Myocyte (in vitro differentiated cells): ENCODE data around the gene SMOC1. TPM values are rescaled to one million over a fixed set of nuclear protein-coding genes. Genes with fewer than 3 reads are reported as not detected.

Experiments
- DNase-seq: peaks from one replicate; pipeline ENCODE4 v3.0.0-alpha.2; 2012; ENCODE audit warnings: low read depth
- total RNA-seq: library from RNA; depleted of rRNA; stranded (reverse); fragments of >200 nt; gene quantifications from 2 replicates; pipeline ENCODE4 v1.2.3, GENCODE V29; 2014

Gene SMOC1
- total RNA-seq, 1 donor from 2014 or later, result 1.4 TPM

- DNase-seq, result no peak
Observed at GRCh38 chr14:70006699-70007098, 127.5 kb downstream of the SMOC1 start.

GRCh38 chr14:70008284-70009262, 129.4 kb downstream of the SMOC1 start:
- no peak for DNase-seq

GRCh38 chr14:70009961-70010360, 130.7 kb downstream of the SMOC1 start:
- DNase-seq, result no peak

GRCh38 chr14:70011098-70011497, 131.9 kb downstream of the SMOC1 start:
- no peak for DNase-seq

- no peak for DNase-seq
Observed at GRCh38 chr14:70011708-70012107, 132.5 kb downstream of the SMOC1 start.

GRCh38 chr14:70013271-70013873, 134.2 kb downstream of the SMOC1 start:
- DNase-seq, result peak; percentile 16

- peak; percentile 38 for DNase-seq
Observed at GRCh38 chr14:70014406-70015095, 135.3 kb downstream of the SMOC1 start.

GRCh38 chr14:70018230-70018629, 139.0 kb downstream of the SMOC1 start:
- no peak for DNase-seq

GRCh38 chr14:70018713-70019211, 139.5 kb downstream of the SMOC1 start:
- peak; percentile 31 for DNase-seq

- DNase-seq, result no peak
Observed at GRCh38 chr14:70019695-70020094, 140.5 kb downstream of the SMOC1 start.

- DNase-seq, result no peak
Observed at GRCh38 chr14:70020352-70021170, 141.3 kb downstream of the SMOC1 start.

GRCh38 chr14:70021548-70022220, 142.5 kb downstream of the SMOC1 start:
- no peak for DNase-seq

- no peak for DNase-seq
Observed at GRCh38 chr14:70022771-70023445, 143.7 kb downstream of the SMOC1 start.

GRCh38 chr14:70023871-70024270, 144.7 kb downstream of the SMOC1 start:
- DNase-seq, result no peak

GRCh38 chr14:70027785-70028428, 148.7 kb downstream of the SMOC1 start:
- peak; percentile 68 for DNase-seq

GRCh38 chr14:70029296-70030132, 150.3 kb downstream of the SMOC1 start:
- no peak for DNase-seq

- no peak for DNase-seq
Observed at GRCh38 chr14:70032016-70032415, 152.8 kb downstream of the SMOC1 start.

GRCh38 chr14:70032447-70032846, 153.2 kb downstream of the SMOC1 start:
- no peak for DNase-seq
